CD14-positive monocyte (primary cell): ENCODE data around the gene KRT82. TPM values are rescaled to one million over a fixed set of nuclear protein-coding genes. Genes with fewer than 3 reads are reported as not detected.

ENCODE experiments used
- DNase-seq, 3 donors: peaks; one replicate each; pipeline ENCODE4 v3.0.0-alpha.2; 2011 to 2022
- H2AFZ ChIP-seq: 2 replicates; pipeline ENCODE4 v1.6.0; 2012; ENCODE audit warnings: mild to moderate bottlenecking, low read depth, low read length, inconsistent platforms; ENCODE audit not compliant: insufficient read depth, poor library complexity, severe bottlenecking
- H3K27ac ChIP-seq, 2 donors: 1 replicate in 1 of 2; 2 replicates in 1 of 2; pipeline ENCODE4 v1.5.1; 2012 to 2013; ENCODE audit warnings: low read length in 2 of 2, control low read depth in 1 of 2, inconsistent platforms in 1 of 2, low read depth in 1 of 2, mild to moderate bottlenecking in 1 of 2
- H3K27me3 ChIP-seq, 2 donors: one replicate each; pipeline versions ENCODE4 v1.6.0 to v1.6.1; 2011 to 2013; ENCODE audit warnings: low read length in 2 of 2; ENCODE audit not compliant: control insufficient read depth in 2 of 2, insufficient read depth in 2 of 2
- H3K36me3 ChIP-seq, 2 donors: replicated peaks in 1 of 2; 1 replicate in 1 of 2; 2 replicates in 1 of 2; pipeline versions ENCODE4 v1.5.1 to v1.6.1; 2012 to 2013; ENCODE audit warnings: low read length in 2 of 2, control low read depth in 1 of 2, inconsistent platforms in 1 of 2, mild to moderate bottlenecking in 1 of 2; ENCODE audit not compliant: insufficient read depth in 2 of 2, control insufficient read depth in 1 of 2
- H3K4me1 ChIP-seq, 2 donors: 1 replicate in 1 of 2; 2 replicates in 1 of 2; pipeline versions ENCODE4 v1.5.1 to v1.6.1; 2012 to 2013; ENCODE audit warnings: low read length in 2 of 2, control low read depth in 1 of 2, inconsistent platforms in 1 of 2, mild to moderate bottlenecking in 1 of 2, moderate library complexity in 1 of 2; ENCODE audit not compliant: insufficient read depth in 2 of 2, control insufficient read depth in 1 of 2
- H3K4me2 ChIP-seq: replicated peaks from 2 replicates; pipeline ENCODE3; 2012; ENCODE audit warnings: low read length, moderate library complexity, mild to moderate bottlenecking; ENCODE audit not compliant: poor library complexity, severe bottlenecking; ENCODE audit errors: extremely low read depth
- H3K4me3 ChIP-seq, 3 experiments: fragments of 200-600 bp in 1 of 3; sonication (generic) in 1 of 3; replicated peaks in 1 of 3; 1 replicate in 2 of 3; 2 replicates in 1 of 3; pipeline ENCODE4 v1.5.1; 2011 to 2013; ENCODE audit warnings: low read length in 3 of 3, mild to moderate bottlenecking in 3 of 3, control low read depth in 2 of 3, low read depth in 2 of 3, inconsistent platforms in 1 of 3, moderate library complexity in 1 of 3
- H3K79me2 ChIP-seq: 2 replicates; pipeline ENCODE4 v1.6.0; 2012; ENCODE audit warnings: mild to moderate bottlenecking, control low read depth, inconsistent platforms, low read length, moderate library complexity; ENCODE audit not compliant: insufficient read depth
- H3K9ac ChIP-seq: 2 replicates; pipeline ENCODE4 v1.6.0; 2017; ENCODE audit warnings: low read length, mild to moderate bottlenecking; ENCODE audit not compliant: insufficient read depth, poor library complexity, severe bottlenecking
- H3K9me3 ChIP-seq, 2 donors: replicated peaks in 1 of 2; 1 replicate in 1 of 2; 2 replicates in 1 of 2; pipeline versions ENCODE4 v1.5.1 to v1.6.1; 2012 to 2013; ENCODE audit warnings: low read length in 2 of 2, control low read depth in 1 of 2; ENCODE audit not compliant: control insufficient read depth in 1 of 2, insufficient read depth in 1 of 2
- H4K20me1 ChIP-seq: 2 replicates; pipeline ENCODE4 v1.6.0; 2012; ENCODE audit warnings: mild to moderate bottlenecking, low read length, control low read depth, moderate library complexity; ENCODE audit not compliant: insufficient read depth
- H3K27ac Mint-ChIP-seq, 7 donors: one replicate each; pipeline ENCODE4 v1.8.0; 2020; ENCODE audit warnings: mild to moderate bottlenecking in 7 of 7, mixed read lengths in 7 of 7, moderate library complexity in 6 of 7, inconsistent platforms in 2 of 7
- H3K27me3 Mint-ChIP-seq, 3 donors: one replicate each; pipeline ENCODE4 v1.8.0; 2021 to 2022; ENCODE audit warnings: low read depth in 3 of 3, mild to moderate bottlenecking in 3 of 3, mixed read lengths in 3 of 3, moderate library complexity in 3 of 3, inconsistent platforms in 1 of 3
- H3K36me3 Mint-ChIP-seq, 2 donors: one replicate each; pipeline ENCODE4 v1.8.0; 2020; ENCODE audit warnings: mixed read lengths in 2 of 2, inconsistent platforms in 1 of 2, mild to moderate bottlenecking in 1 of 2
- H3K4me1 Mint-ChIP-seq: one replicate; pipeline ENCODE4 v1.8.0; 2020; ENCODE audit warnings: mild to moderate bottlenecking, mixed read lengths
- H3K4me3 Mint-ChIP-seq, 2 donors: one replicate each; pipeline ENCODE4 v1.8.0; 2020; ENCODE audit warnings: mild to moderate bottlenecking in 2 of 2, mixed read lengths in 2 of 2, moderate library complexity in 1 of 2
- H3K9me3 Mint-ChIP-seq, 7 donors: one replicate each; pipeline ENCODE4 v1.8.0; 2020 to 2022; ENCODE audit warnings: mixed read lengths in 7 of 7, mild to moderate bottlenecking in 6 of 7, moderate library complexity in 6 of 7, inconsistent platforms in 2 of 7
- WGBS: methylation state at CpG from one replicate; pipeline ENCODE4 v1.1.5; 2013; ENCODE audit warnings: missing lambda C conversion rate; ENCODE audit not compliant: insufficient coverage; 5-methylcytosine and 5-hydroxymethylcytosine counted together
- intact Hi-C, 2 donors: fragments of 100-400 bp; cut with micrococcal nuclease; formaldehyde crosslinking; loops; one replicate each; pipeline versions ENCODE4 v1.15.0 to v1.15.1; 2023
- polyA plus RNA-seq, 3 donors: library from polyadenylated mRNA; depleted of rRNA in 1 of 3; unstranded in 2 of 3; stranded (reverse) in 1 of 3; fragments of 300-500 nt in 2 of 3; fragments of >200 nt in 1 of 3; fragmentation: Illumina TruSeq in 2 of 3; gene quantifications; 1 replicate in 2 of 3; 2 replicates in 1 of 3; pipeline ENCODE4 v1.2.3, GENCODE V29; 2012 to 2021
- TF ChIP-seq, protein P1 (sequence below): fragments of 200-600 bp; IDR thresholded peaks from one replicate; pipeline ENCODE4 v1.8.0; 2022; ENCODE audit warnings: antibody characterized with exemption, mild to moderate bottlenecking

Gene KRT82
- polyA plus RNA-seq, 3 donors, result not detected

DNA sequence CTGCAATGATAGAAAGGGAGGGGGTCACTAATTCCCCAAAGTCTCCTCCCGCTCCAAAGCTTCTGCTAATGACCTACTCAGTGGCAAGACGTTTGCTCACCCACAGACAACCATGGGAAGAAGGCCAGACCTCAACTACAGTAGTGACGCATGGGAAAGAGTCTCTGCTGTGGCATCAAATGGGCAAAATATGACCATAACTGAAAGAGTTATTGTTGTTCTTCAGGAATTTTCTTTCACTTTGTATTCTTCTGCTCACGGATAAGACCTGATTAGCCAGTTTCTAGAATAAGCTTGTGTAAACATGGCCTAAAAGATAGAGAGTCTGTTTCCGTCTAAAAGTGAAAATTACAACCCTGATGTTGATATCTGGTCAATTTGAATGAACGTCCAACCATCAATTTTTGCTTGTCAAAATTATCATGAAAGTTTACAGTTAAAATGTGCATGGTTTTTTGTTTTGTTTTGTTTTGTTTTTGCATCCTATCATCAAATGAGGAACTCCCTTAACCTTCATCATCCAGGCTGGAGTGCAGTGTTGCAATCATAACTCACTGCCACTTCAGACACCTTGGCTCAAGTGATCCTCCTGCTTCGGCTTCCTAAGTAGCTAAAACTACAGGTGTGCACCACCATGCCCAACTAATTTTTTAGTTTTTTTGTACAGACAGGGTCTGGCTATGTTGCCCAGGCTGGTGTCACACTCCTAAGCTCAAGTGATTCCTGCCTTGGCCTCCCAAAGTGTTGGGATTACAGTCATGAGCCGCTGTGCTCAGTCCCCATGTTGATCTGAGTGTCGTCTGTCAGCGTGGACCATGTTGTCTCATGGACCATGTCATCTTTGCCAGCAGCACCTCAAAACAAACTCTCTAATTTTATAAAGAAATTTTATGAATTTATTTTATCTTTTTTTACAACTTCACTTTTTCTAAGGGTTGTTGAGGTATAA is 38.8 kb upstream of the KRT82 start:
- Histone ChIP-seq H2AFZ (no peak overlapping the region), H3K4me1 (no peaks in the 10 kb centered on the region)
- WGBS, result 100% methylated on average over 2 of the region's 10 CpGs

DNA sequence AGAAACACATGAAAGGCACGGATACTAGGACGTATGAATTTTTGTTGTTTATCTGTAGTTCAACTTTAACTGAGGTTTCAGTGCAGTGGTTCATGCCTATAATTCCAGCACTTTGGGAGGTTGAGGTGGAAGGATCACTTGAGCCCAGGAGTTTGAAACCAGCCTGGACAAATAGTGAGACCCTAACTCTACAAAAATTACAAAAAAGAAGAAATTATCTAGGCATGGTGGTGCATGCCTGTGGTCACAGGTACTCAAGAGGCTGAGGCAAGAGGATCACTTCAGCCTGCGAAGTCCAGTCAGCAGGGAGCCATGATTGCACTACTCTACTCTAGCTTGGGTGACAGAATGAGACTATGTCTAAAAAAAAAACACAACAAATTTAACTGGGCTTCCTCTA is 37.8 kb upstream of the KRT82 start:
- Mint-ChIP-seq H3K36me3 (no peaks in the 10 kb centered on the region), H3K27me3 (peaks cover 5 to 22% (median 15%) of the 10 kb centered on the region in 3 donors), H3K27ac (no peak overlapping the region), H3K4me3 (no peak overlapping the region), H3K4me1 (no peaks in the 10 kb centered on the region), H3K9me3 (peaks cover 0 to 7% (median 0%) of the 10 kb centered on the region in 7 donors)
- WGBS, result 100% methylated on average over 1 of the region's 3 CpGs
- H3K27me3 ChIP-seq, result no peaks in the 10 kb centered on the region
- H3K79me2 ChIP-seq, result no peaks in the 10 kb centered on the region
- intact Hi-C loops, result no loop called here
- no peak overlapping the region for H3K4me3 ChIP-seq
- no peaks in the 10 kb centered on the region for H3K9me3 ChIP-seq
- H4K20me1 ChIP-seq, result no peaks in the 10 kb centered on the region
- no peaks in the 10 kb centered on the region for H3K4me1 ChIP-seq
- no peak overlapping the region for H3K27ac ChIP-seq
- H3K9ac ChIP-seq, result no peak overlapping the region
- DNase-seq, result no peak
- H3K36me3 ChIP-seq, result no peaks in the 10 kb centered on the region
- no peak overlapping the region for H3K4me2 ChIP-seq
- TF ChIP-seq, protein P1, sequence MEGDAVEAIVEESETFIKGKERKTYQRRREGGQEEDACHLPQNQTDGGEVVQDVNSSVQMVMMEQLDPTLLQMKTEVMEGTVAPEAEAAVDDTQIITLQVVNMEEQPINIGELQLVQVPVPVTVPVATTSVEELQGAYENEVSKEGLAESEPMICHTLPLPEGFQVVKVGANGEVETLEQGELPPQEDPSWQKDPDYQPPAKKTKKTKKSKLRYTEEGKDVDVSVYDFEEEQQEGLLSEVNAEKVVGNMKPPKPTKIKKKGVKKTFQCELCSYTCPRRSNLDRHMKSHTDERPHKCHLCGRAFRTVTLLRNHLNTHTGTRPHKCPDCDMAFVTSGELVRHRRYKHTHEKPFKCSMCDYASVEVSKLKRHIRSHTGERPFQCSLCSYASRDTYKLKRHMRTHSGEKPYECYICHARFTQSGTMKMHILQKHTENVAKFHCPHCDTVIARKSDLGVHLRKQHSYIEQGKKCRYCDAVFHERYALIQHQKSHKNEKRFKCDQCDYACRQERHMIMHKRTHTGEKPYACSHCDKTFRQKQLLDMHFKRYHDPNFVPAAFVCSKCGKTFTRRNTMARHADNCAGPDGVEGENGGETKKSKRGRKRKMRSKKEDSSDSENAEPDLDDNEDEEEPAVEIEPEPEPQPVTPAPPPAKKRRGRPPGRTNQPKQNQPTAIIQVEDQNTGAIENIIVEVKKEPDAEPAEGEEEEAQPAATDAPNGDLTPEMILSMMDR, result no peak
- H2AFZ ChIP-seq, result no peak overlapping the region

More for the DNA sequence above, 38.8 kb upstream of the KRT82 start:
- H3K27ac Mint-ChIP-seq, result no peak overlapping the region
- Histone ChIP-seq H3K9ac (no peak overlapping the region), H3K79me2 (no peaks in the 10 kb centered on the region), H3K27ac (no peak overlapping the region), H3K36me3 (no peaks in the 10 kb centered on the region), H4K20me1 (no peaks in the 10 kb centered on the region), H3K9me3 (no peaks in the 10 kb centered on the region), H3K4me3 (no peak overlapping the region), H3K4me2 (no peak overlapping the region), H3K27me3 (no peaks in the 10 kb centered on the region)
- intact Hi-C loops, result no loop called here
- peaks cover 5 to 21% (median 17%) of the 10 kb centered on the region in 3 donors for H3K27me3 Mint-ChIP-seq
- H3K9me3 Mint-ChIP-seq, result peaks cover 0 to 7% (median 0%) of the 10 kb centered on the region in 7 donors
- no peaks in the 10 kb centered on the region for H3K4me1 Mint-ChIP-seq
- no peak overlapping the region for H3K4me3 Mint-ChIP-seq
- TF ChIP-seq, protein P1, result no peak
- DNase-seq, result no peak
- no peaks in the 10 kb centered on the region for H3K36me3 Mint-ChIP-seq
